Aorta (tissue), 4 donors: ENCODE results near the gene EMILIN2. TPM values are rescaled to one million over a fixed set of nuclear protein-coding genes. Genes with fewer than 3 reads are reported as not detected.

Experiments used
- polyA plus RNA-seq, 2 donors: library from polyadenylated mRNA; stranded (reverse); fragments of 200-250 nt; gene quantifications; one replicate each; pipeline ENCODE4 v1.2.3, GENCODE V29; 2013
- total RNA-seq, 2 donors: library from RNA; stranded (reverse); fragmentation: NEBNext Ultra II Directional; extraction: Animal tissue kit (Norgen Biotek cat#: 25700); gene quantifications; one replicate each; pipeline ENCODE4 v1.2.1, GENCODE V29; 2021
- donor health status: healthy with polysubstance abuse.
- donor health status: Bipolar disorder and iron deficiency.
- donor health status: DM: no; HTN: no; CAD: no.
- donor health status: DM: yes; HTN: yes; CAD: no.

EMILIN2 gene
- total and polyA plus RNA-seq, 4 donors = 1.1 to 34.5 (median 13.8) TPM

Other genes starting within 250 kb of the EMILIN2 start
- 10 to 100 TPM; 71.0 to 88.9 TPM for gene SMCHD1, start 191.3 kb upstream of the EMILIN2 start, total RNA-seq
- gene SMCHD1, start 191.3 kb upstream of the EMILIN2 start, polyA plus RNA-seq = 10 to 100 TPM in 1 of 2 donors, 1 to 10 TPM in 1; 7.9 to 22.2 TPM
- gene LPIN2, start 166.1 kb downstream of the EMILIN2 start, total RNA-seq = 10 to 100 TPM; 34.8 to 42.4 TPM
- gene LPIN2, start 166.1 kb downstream of the EMILIN2 start, polyA plus RNA-seq = 10 to 100 TPM in 1 of 2 donors, 1 to 10 TPM in 1; 9.1 to 16.5 TPM